PC-9 (cell line): ENCODE measurements around the gene MAP4K4. TPM values are rescaled to one million over a fixed set of nuclear protein-coding genes. Genes with fewer than 3 reads are reported as not detected.

ENCODE experiments used
- BruUV-seq: library from RNA; stranded (reverse); fragments of 400-500 nt; replicated peaks from 2 replicates; lab custom pipeline; 2021; lab: Mats Ljungman, UMichigan
- CTCF ChIA-PET: fragments of 300-600 bp; sonication (Branson Sonifier 250); formaldehyde crosslinking; loops from one replicate; lab custom pipeline; 2022; ENCODE audit warnings: antibody characterized with exemption; lab: Charles Lee
- POLR2A ChIA-PET: fragments of 300-600 bp; sonication (Branson Sonifier 250); formaldehyde crosslinking; loops from one replicate; lab custom pipeline; 2022; ENCODE audit warnings: antibody characterized with exemption; ENCODE audit not compliant: unreplicated experiment; lab: Charles Lee
- DNase-seq, 2 experiments: peaks; one replicate each; pipeline versions ENCODE4 v3.0.0 to v3.0.0-alpha.2; 2015 to 2022; ENCODE audit warnings: mixed read lengths in 1 of 2
- H2AFZ ChIP-seq: fragments of 200-600 bp; sonication (generic); 2 replicates; pipeline ENCODE4 v1.8.1; 2017; ENCODE audit warnings: antibody characterized with exemption
- H3F3A ChIP-seq: fragments of 200-600 bp; sonication (generic); 2 replicates; pipeline ENCODE4 v1.8.1; 2017; ENCODE audit warnings: antibody characterized with exemption, mild to moderate bottlenecking, low read depth; ENCODE audit not compliant: insufficient read depth
- H3K27ac ChIP-seq: fragments of 200-600 bp; sonication (generic); 2 replicates; pipeline ENCODE4 v1.6.1; 2016; ENCODE audit warnings: mixed run types
- H3K27me3 ChIP-seq: fragments of 200-600 bp; sonication (generic); 2 replicates; pipeline ENCODE4 v1.6.1; 2016; ENCODE audit warnings: low read depth, mixed run types; ENCODE audit not compliant: insufficient read depth
- H3K36me3 ChIP-seq: fragments of 200-600 bp; sonication (generic); 2 replicates; pipeline ENCODE4 v1.6.1; 2016; ENCODE audit warnings: low read depth, mixed run types
- H3K4me1 ChIP-seq: fragments of 200-600 bp; sonication (generic); replicated peaks from 2 replicates; pipeline ENCODE4 v1.6.1; 2016; ENCODE audit warnings: mixed run types; ENCODE audit not compliant: insufficient read depth
- H3K4me2 ChIP-seq: fragments of 200-600 bp; sonication (generic); 2 replicates; pipeline ENCODE4 v1.6.1; 2017; ENCODE audit warnings: mixed run types
- H3K4me3 ChIP-seq: fragments of 200-600 bp; sonication (generic); 2 replicates; pipeline ENCODE4 v1.6.1; 2016; ENCODE audit warnings: mixed run types
- H3K79me2 ChIP-seq: fragments of 200-600 bp; sonication (generic); 2 replicates; pipeline ENCODE4 v1.6.1; 2017; ENCODE audit warnings: low read depth, mixed run types
- H3K9me2 ChIP-seq: fragments of 200-600 bp; sonication (generic); 2 replicates; pipeline ENCODE4 v1.8.1; 2017; ENCODE audit warnings: mild to moderate bottlenecking; ENCODE audit not compliant: insufficient read depth
- H3K9me3 ChIP-seq: fragments of 200-600 bp; sonication (generic); 2 replicates; pipeline ENCODE4 v1.8.1; 2016; ENCODE audit warnings: low read depth; ENCODE audit not compliant: insufficient read depth
- H4K20me1 ChIP-seq: fragments of 200-600 bp; sonication (generic); 2 replicates; pipeline ENCODE4 v1.8.1; 2017; ENCODE audit not compliant: insufficient read depth
- EZH2 ChIP-seq: fragments of 200-600 bp; sonication (generic); IDR thresholded peaks from 2 replicates; pipeline ENCODE4 v1.8.0; 2017; ENCODE audit warnings: antibody characterized with exemption, low read depth
- intact Hi-C: fragments of 100-400 bp; cut with micrococcal nuclease; formaldehyde crosslinking; loops from one replicate; pipeline ENCODE4 v1.10.0; 2022; ENCODE audit not compliant: unreplicated experiment
- total RNA-seq: library from RNA; stranded (reverse); gene quantifications from 2 replicates; pipeline ENCODE4 v1.2.3, GENCODE V29; 2021
- TF ChIP-seq, protein P1 (sequence below): fragments of 200-600 bp; sonication (generic); conservative IDR thresholded peaks from 2 replicates; pipeline ENCODE4 v1.6.1; 2017; ENCODE audit warnings: mixed run types, antibody characterized with exemption, mild to moderate bottlenecking, moderate library complexity

MAP4K4 gene
- total RNA-seq, 1 experiment from 2014 or later, result 129 TPM

DNA sequence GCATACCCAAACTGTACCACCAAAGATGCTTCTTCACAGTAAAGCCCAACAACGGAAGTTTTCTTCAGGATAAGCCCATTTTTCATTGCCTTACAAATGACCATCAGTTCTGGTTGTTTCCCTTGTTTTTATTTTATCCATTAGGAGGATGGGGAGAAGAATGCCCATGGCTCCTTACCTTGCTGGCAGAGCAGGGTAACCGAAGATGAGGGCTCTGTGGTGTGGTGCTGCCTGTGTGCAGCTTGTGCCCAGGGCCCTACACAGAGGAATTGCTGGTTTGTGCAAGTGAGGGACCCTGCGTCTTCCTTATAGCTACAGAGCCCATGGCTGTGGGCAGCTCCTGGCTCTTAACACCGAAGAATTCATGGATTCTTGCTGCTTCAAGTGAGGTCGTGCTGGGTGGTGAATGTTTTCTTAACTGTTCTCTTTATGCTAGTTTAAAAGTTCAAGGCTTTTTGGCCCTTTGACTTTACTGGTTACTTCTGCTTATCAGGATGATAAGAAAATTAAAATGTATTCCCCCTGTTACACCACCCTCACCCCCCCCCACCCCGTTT lies 110.6 kb downstream of the MAP4K4 start:
- ChIA-PET POLR2A (no interaction called here), CTCF (no interaction called here)
- Histone ChIP-seq H3K36me3 (0 out of 2 replicates have a peak, but pooled peaks cover 5% of the 10 kb centered on the region), H3F3A (peaks cover 44% of the 10 kb centered on the region), H3K27me3 (no peaks in the 10 kb centered on the region), H2AFZ (no peak overlapping the region), H3K4me3 (no peak overlapping the region), H3K4me1 (peaks cover 49% of the 10 kb centered on the region), H4K20me1 (peaks cover 14% of the 10 kb centered on the region; the same call in 1 of the 2 replicates), H3K9me3 (no peaks in the 10 kb centered on the region), H3K27ac (no peak overlapping the region), H3K79me2 (peaks cover 94% of the 10 kb centered on the region), H3K9me2 (no peaks in the 10 kb centered on the region), H3K4me2 (no peak overlapping the region)
- no TSS peak for BruUV-seq
- DNase-seq, result no peak
- intact Hi-C loops, result no loop called here
- TF ChIP-seq EZH2, result no peak
- TF ChIP-seq, protein P1, sequence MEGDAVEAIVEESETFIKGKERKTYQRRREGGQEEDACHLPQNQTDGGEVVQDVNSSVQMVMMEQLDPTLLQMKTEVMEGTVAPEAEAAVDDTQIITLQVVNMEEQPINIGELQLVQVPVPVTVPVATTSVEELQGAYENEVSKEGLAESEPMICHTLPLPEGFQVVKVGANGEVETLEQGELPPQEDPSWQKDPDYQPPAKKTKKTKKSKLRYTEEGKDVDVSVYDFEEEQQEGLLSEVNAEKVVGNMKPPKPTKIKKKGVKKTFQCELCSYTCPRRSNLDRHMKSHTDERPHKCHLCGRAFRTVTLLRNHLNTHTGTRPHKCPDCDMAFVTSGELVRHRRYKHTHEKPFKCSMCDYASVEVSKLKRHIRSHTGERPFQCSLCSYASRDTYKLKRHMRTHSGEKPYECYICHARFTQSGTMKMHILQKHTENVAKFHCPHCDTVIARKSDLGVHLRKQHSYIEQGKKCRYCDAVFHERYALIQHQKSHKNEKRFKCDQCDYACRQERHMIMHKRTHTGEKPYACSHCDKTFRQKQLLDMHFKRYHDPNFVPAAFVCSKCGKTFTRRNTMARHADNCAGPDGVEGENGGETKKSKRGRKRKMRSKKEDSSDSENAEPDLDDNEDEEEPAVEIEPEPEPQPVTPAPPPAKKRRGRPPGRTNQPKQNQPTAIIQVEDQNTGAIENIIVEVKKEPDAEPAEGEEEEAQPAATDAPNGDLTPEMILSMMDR, result no peak

DNA sequence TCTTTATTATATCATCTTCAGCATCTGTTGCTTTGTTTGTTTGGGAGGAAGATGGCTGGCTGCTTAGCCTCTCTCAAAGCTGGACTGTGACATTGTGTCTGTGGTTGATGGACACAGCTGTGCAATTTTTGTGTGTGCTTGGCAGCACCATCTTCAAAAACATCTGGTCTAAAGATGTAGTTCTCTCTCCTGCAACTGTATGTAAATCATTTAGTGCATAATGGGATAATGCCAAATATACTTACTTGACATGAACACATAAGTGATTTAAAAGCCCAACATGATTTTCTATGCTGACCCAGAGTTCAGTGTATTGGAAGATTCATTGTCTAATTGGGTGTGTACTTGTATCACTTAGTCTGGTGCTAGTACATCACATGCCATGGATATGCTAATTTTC lies 112.2 kb downstream of the MAP4K4 start:
- H3K79me2 ChIP-seq, result peaks cover 94% of the 10 kb centered on the region
- 0 out of 2 replicates have a peak, but pooled peaks cover 8% of the 10 kb centered on the region for H3K36me3 ChIP-seq
- DNase-seq, result no peak
- H2AFZ ChIP-seq, result no peak overlapping the region
- H3K27me3 ChIP-seq, result no peaks in the 10 kb centered on the region
- peaks cover 33% of the 10 kb centered on the region for H3K4me1 ChIP-seq
- peaks cover 14% of the 10 kb centered on the region for H4K20me1 ChIP-seq
- H3K9me2 ChIP-seq, result no peaks in the 10 kb centered on the region
- CTCF ChIA-PET, result no interaction called here
- H3K27ac ChIP-seq, result no peak overlapping the region
- TF ChIP-seq, protein P1, result no peak
- TF ChIP-seq EZH2, result no peak
- no peak overlapping the region for H3K4me2 ChIP-seq
- intact Hi-C loops, result no loop called here
- no TSS peak for BruUV-seq
- peaks cover 28% of the 10 kb centered on the region for H3F3A ChIP-seq
- POLR2A ChIA-PET, result no interaction called here
- H3K4me3 ChIP-seq, result no peak overlapping the region
- H3K9me3 ChIP-seq, result no peaks in the 10 kb centered on the region

DNA sequence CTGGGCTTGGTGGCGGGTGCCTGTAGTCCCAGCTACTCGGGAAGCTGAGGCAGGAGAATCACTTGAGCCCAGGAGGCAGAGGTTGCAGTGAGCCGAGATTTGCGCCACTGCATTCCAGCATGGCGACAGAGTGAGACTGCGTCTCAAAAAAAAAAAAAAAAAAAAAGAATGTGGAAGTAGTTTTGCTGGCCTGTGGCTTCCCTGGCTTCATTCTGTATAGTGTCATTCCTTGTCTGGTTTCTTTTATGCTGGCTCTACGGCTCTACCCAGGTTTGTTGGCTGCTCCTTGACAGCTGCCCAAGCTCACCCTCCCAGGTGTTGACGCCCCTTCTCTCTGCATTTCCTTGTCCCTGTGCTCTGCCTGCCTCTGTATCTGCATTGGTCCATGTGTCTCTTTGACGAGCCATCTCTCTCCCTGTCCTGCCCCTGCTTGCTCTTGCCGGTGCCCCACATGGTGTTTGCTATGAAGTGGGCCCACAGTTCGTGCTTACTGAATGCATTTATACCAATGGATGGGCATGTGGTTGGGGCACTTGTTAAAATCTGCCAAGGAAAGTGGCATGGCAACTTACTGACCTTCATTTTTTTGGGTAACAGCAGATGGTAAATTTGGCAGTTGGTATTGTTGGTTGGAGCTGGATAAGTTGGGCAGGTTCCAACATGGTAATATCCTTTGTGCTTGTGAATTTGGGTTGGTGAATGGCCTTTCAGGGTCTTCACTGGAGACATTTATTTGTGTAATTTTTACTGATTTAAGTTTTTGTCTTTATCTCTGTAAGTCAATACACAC lies 113.9 kb downstream of the MAP4K4 start:
- Histone ChIP-seq H3F3A (peaks cover 17% of the 10 kb centered on the region), H3K79me2 (peaks cover 98% of the 10 kb centered on the region), H3K4me1 (peaks cover 16% of the 10 kb centered on the region), H3K9me2 (no peaks in the 10 kb centered on the region), H3K4me3 (no peak overlapping the region), H3K36me3 (0 out of 2 replicates have a peak, but pooled peaks cover 8% of the 10 kb centered on the region), H3K9me3 (no peaks in the 10 kb centered on the region), H2AFZ (no peak overlapping the region), H4K20me1 (peaks cover 16% of the 10 kb centered on the region), H3K27ac (no peak overlapping the region), H3K27me3 (no peaks in the 10 kb centered on the region), H3K4me2 (no peak overlapping the region)
- DNase-seq, result no peak
- POLR2A ChIA-PET, result no interaction called here
- no TSS peak for BruUV-seq
- intact Hi-C loops, result no loop called here
- TF ChIP-seq, protein P1, result no peak
- no peak for TF ChIP-seq EZH2
- CTCF ChIA-PET, result no interaction called here
